DOHH2 (cell line): ENCODE measurements around the gene ENPEP.

Source experiments
- H3F3A ChIP-seq: fragments of 200-600 bp; sonication (generic), shearing (Covaris generic); 2 replicates; pipeline ENCODE4 v1.6.0; 2016; ENCODE audit warnings: antibody characterized with exemption, mild to moderate bottlenecking; ENCODE audit not compliant: control insufficient read depth, insufficient read depth
- H3K27ac ChIP-seq: fragments of 200-600 bp; sonication (generic); 2 replicates; pipeline ENCODE4 v1.5.1; 2014; ENCODE audit warnings: low read depth, mild to moderate bottlenecking, low read length, moderate library complexity
- H3K27me3 ChIP-seq: fragments of 200-600 bp; sonication (generic); 2 replicates; pipeline ENCODE4 v1.6.1; 2014; ENCODE audit warnings: mild to moderate bottlenecking, low read length, mixed read lengths; ENCODE audit not compliant: control insufficient read depth
- H3K36me3 ChIP-seq: fragments of 200-600 bp; sonication (generic); 2 replicates; pipeline ENCODE4 v1.6.1; 2014; ENCODE audit warnings: mild to moderate bottlenecking, low read length, moderate library complexity, mixed read lengths; ENCODE audit not compliant: control insufficient read depth
- H3K4me1 ChIP-seq: fragments of 200-600 bp; sonication (generic); 2 replicates; pipeline ENCODE4 v1.6.1; 2014; ENCODE audit warnings: mild to moderate bottlenecking, low read length, mixed read lengths; ENCODE audit not compliant: control insufficient read depth
- H3K4me2 ChIP-seq: fragments of 200-600 bp; sonication (generic); 2 replicates; pipeline ENCODE4 v1.6.0; 2014; ENCODE audit warnings: mild to moderate bottlenecking, low read length, moderate library complexity
- H3K4me3 ChIP-seq: fragments of 200-600 bp; sonication (generic); 2 replicates; pipeline ENCODE4 v1.5.1; 2014; ENCODE audit warnings: mild to moderate bottlenecking, low read length, mixed read lengths
- H3K79me2 ChIP-seq: fragments of 200-600 bp; sonication (generic); 2 replicates; pipeline ENCODE4 v1.6.1; 2014; ENCODE audit warnings: mild to moderate bottlenecking, low read length, mixed read lengths; ENCODE audit not compliant: control insufficient read depth
- H3K9me2 ChIP-seq: fragments of 200-600 bp; sonication (generic); replicated peaks from 2 replicates; pipeline ENCODE4 v1.6.1; 2014; ENCODE audit warnings: mild to moderate bottlenecking, low read length, mixed read lengths; ENCODE audit not compliant: control insufficient read depth
- H3K9me3 ChIP-seq: fragments of 200-600 bp; sonication (generic); 2 replicates; pipeline ENCODE4 v1.6.1; 2014; ENCODE audit warnings: antibody characterized with exemption, low read length, mixed read lengths; ENCODE audit not compliant: control insufficient read depth, insufficient read depth
- H4K20me1 ChIP-seq: fragments of 200-600 bp; sonication (generic); 2 replicates; pipeline ENCODE4 v1.6.0; 2014; ENCODE audit warnings: low read depth, mild to moderate bottlenecking, antibody characterized with exemption, low read length, moderate library complexity; ENCODE audit not compliant: control insufficient read depth, insufficient read depth
- CTCF ChIP-seq: fragments of 200-600 bp; sonication (generic); IDR thresholded peaks from one replicate; pipeline ENCODE4 v1.5.1; 2014; ENCODE audit warnings: antibody characterized with exemption, mild to moderate bottlenecking, low read depth, low read length; ENCODE audit not compliant: poor library complexity, severe bottlenecking
- EZH2phosphoT487 ChIP-seq: fragments of 200-600 bp; sonication (generic); IDR thresholded peaks from 2 replicates; pipeline ENCODE4 v1.6.1; 2017; ENCODE audit warnings: borderline replicate concordance, mild to moderate bottlenecking, antibody characterized with exemption, low read length, moderate library complexity, mixed read lengths

The ENPEP gene

DNA sequence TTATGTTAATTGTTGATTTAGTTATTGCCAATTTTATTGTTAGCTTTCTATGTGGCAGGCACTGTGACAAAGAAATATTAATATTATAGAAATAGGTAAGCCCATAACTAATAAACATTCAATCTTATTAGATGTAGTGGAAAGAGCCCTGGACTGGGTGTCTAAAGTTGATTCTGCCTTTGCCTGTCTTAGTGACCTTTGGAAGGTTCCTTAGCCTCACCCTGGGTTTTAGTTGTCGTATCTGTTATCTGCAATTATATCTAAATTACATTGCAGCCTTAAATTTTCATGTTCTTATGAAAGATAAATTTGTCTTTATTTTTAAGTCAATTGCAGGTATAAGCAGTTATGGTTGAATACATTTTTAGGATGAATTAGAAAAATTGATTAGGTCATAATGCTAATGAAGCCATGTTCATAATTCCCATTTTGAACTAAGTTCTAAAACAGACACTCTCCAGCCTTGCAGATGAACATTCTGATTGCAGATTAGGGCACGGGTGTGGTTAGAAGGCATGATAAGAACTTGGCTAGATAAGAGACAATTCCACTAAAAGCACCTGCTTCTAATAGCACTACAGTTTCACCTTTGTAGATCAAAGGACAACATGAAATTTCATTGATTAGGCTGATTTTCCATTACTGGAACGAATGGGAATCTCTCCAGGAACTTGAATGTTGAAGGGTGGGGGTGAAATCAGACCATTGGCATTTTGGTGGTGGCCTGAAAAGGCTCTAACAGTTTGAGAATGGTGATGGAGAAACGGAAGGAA, 17.3 kb upstream of the ENPEP start:
- no peaks in the 10 kb centered on the region for H3F3A ChIP-seq
- H3K27ac ChIP-seq = no peak overlapping the region
- H4K20me1 ChIP-seq = no peaks in the 10 kb centered on the region
- 0 out of 2 replicates have a peak, but pooled peaks cover 4% of the 10 kb centered on the region for H3K27me3 ChIP-seq
- H3K4me1 ChIP-seq = no peaks in the 10 kb centered on the region
- no peaks in the 10 kb centered on the region for H3K9me2 ChIP-seq
- no peaks in the 10 kb centered on the region for H3K9me3 ChIP-seq
- no peak overlapping the region for H3K4me3 ChIP-seq
- TF ChIP-seq CTCF (no peak), EZH2phosphoT487 (no peak)
- H3K4me2 ChIP-seq = no peak overlapping the region
- H3K79me2 ChIP-seq = no peaks in the 10 kb centered on the region
- no peaks in the 10 kb centered on the region for H3K36me3 ChIP-seq

- H3K79me2 ChIP-seq = no peaks in the 10 kb centered on the region
- no peaks in the 10 kb centered on the region for H3F3A ChIP-seq
- H3K4me1 ChIP-seq = no peaks in the 10 kb centered on the region
- TF ChIP-seq CTCF (no peak), EZH2phosphoT487 (no peak)
- H3K27ac ChIP-seq = no peak overlapping the region
- no peaks in the 10 kb centered on the region for H3K9me2 ChIP-seq
- no peaks in the 10 kb centered on the region for H3K36me3 ChIP-seq
- 0 out of 2 replicates have a peak, but pooled peaks cover 3% of the 10 kb centered on the region for H3K27me3 ChIP-seq
- H3K9me3 ChIP-seq = no peaks in the 10 kb centered on the region
- no peak overlapping the region for H3K4me2 ChIP-seq
- no peak overlapping the region for H3K4me3 ChIP-seq
- H4K20me1 ChIP-seq = no peaks in the 10 kb centered on the region
Observed at GRCh38 chr4:110460074-110460746, 15.7 kb upstream of the ENPEP start.

GRCh38 chr4:110467400-110467799, 8.6 kb upstream of the ENPEP start:
- H3F3A ChIP-seq = no peaks in the 10 kb centered on the region
- H3K27ac ChIP-seq = no peak overlapping the region
- H3K9me3 ChIP-seq = no peaks in the 10 kb centered on the region
- no peaks in the 10 kb centered on the region for H4K20me1 ChIP-seq
- H3K36me3 ChIP-seq = no peaks in the 10 kb centered on the region
- no peak overlapping the region for H3K4me3 ChIP-seq
- H3K9me2 ChIP-seq = no peaks in the 10 kb centered on the region
- H3K4me2 ChIP-seq = no peak overlapping the region
- no peaks in the 10 kb centered on the region for H3K27me3 ChIP-seq
- H3K79me2 ChIP-seq = no peaks in the 10 kb centered on the region
- TF ChIP-seq CTCF (no peak), EZH2phosphoT487 (no peak)
- peaks cover 4% of the 10 kb centered on the region; the same call in 1 of the 2 replicates for H3K4me1 ChIP-seq
